ENCODE results near the gene PLCB1.

DNA sequence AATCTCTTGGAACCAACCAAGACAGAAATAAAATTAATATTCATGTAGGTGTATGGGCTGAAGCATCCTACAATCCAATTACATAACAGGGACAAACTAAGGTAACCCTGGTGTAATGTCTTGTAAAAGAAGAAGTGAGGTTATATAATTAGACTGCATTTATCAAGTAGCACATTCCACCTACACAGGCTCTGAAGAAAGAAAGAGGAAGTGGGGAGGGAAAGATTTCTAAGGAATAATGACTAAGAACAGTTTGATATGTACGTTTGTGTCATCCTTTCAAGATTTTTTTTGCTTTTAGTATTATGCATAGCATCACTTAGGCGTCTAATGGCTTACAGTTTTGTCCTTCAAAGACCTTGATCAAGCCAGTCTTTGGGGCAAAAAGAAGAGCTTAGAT, 139.7 kb downstream of the PLCB1 start:
- TF ChIP-seq POLR2A (IDR thresholded peaks at IDR 0.05; ENCODE audit: low read length) (no peak), GATA1 (IDR thresholded peaks at IDR 0.05; ENCODE audit: low read depth, low read length) (no peak)
